HG03460 (cell line): Measurements from ENCODE around the gene PLEKHJ1.
"Not testable (repeated sequence)": the region's sequence is repeated elsewhere in the genome, so short reads cannot be mapped to it uniquely, and the experiment has no call there.

Experiments
- ATAC-seq: cut with Tn5 transposase; IDR thresholded peaks from one replicate; pipeline ENCODE4 v1.9.1; 2021; ENCODE audit not compliant: unreplicated experiment

The PLEKHJ1 gene

GRCh38 chr19:2201473-2202148 is 34.5 kb downstream of the PLEKHJ1 start:
- no peak for ATAC-seq

DNA sequence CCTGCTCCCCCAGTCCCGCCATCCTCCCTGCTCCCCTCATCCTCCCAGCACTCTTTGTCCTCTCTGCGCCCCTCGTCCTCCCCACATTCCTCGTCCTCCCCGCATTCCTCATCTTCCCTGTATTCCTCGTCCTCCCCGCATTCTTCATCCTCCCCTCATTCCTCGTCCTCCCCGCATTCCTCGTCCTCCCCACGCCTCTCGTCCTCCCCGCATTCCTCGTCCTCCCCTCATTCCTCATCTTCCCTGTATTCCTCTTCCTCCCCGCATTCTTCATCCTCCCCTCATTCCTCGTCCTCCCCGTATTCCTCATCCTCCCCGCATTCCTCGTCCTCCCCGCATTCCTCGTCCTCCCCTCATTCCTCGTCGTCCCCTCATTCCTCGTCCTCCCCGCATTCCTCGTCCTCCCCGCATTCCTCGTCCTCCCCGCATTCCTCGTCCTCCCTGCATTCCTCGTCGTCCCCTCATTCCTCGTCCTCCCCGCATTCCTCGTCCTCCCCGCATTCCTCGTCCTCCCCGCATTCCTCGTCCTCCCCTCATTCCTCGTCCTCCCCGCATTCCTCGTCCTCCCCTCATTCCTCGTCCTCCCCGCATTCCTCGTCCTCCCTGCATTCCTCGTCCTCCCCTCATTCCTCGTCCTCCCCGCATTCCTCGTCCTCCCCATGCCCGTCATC is 35.4 kb downstream of the PLEKHJ1 start:
- not testable (repeated sequence) for ATAC-seq

GRCh38 chr19:2199861-2200623 is 36.1 kb downstream of the PLEKHJ1 start:
- no peak for ATAC-seq

GRCh38 chr19:2199215-2199614 is 36.9 kb downstream of the PLEKHJ1 start:
- ATAC-seq, result no peak

- no peak for ATAC-seq
These were observed 37.8 kb downstream of the PLEKHJ1 start for GRCh38 chr19:2198317-2198716.

GRCh38 chr19:2197270-2197669 is 38.9 kb downstream of the PLEKHJ1 start:
- no peak for ATAC-seq

DNA sequence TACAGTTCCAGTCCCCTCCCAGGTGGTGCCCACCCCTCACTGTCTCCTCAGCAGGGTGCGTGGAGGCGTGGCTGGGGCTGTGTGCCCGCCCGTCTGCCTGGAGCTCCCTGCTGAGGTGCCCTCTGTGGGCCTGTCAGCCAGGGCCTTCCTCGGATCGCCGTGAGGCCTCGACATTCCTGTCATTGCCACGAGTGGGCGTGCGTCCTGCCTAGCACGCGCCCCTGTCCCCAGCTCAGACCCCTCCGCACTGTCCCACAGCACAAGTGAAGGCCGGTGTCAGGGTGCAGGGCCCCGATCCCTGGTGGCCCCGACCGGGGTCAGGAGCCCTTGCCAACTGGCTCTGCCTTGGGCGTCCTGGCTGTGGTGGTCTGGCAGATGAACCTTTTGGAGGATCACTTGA is 40.2 kb downstream of the PLEKHJ1 start:
- ATAC-seq, result no peak

DNA sequence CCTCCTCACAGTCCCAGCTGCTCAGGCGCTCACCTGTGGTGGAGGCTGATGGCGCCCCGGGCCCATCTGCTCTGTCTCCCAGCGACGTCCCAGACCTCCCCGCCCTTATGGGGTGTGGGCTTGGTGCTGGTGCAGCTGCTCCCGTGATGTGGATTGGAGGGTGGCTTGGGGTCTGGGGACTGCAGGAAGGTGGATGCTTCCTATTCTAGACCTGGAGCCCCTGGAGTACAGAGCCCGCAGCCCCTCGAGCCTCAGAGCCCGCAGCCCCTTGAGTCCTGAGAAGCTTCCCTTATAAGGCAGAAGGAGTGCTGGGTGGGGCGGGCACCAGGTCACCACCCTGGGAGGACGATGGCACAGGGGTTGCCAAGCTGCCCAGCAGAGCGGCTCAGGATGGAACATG is 40.8 kb downstream of the PLEKHJ1 start:
- ATAC-seq, result no peak

GRCh38 chr19:2194513-2195078 is 41.5 kb downstream of the PLEKHJ1 start:
- ATAC-seq, result no peak

DNA sequence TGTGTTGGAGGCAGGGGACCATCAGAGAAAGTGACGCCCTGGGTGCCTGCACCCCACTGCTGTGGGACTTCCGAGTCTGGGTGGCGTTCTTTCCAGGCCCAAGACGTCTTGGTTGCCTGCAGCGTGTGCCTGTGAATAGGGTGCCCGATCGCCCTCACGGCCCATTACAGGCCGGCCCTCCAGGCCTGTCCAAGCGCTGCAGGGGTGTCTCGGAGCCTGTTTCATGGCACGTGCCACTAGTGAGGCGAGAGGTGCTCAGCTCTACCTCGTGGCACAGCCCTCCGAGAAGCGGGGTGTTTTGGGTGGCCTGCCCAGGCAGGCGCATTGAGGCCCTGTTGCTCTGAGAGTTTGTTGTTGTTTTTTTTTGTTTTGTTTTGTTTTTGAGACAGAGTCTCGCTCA is 42.3 kb downstream of the PLEKHJ1 start:
- ATAC-seq, result no peak

DNA sequence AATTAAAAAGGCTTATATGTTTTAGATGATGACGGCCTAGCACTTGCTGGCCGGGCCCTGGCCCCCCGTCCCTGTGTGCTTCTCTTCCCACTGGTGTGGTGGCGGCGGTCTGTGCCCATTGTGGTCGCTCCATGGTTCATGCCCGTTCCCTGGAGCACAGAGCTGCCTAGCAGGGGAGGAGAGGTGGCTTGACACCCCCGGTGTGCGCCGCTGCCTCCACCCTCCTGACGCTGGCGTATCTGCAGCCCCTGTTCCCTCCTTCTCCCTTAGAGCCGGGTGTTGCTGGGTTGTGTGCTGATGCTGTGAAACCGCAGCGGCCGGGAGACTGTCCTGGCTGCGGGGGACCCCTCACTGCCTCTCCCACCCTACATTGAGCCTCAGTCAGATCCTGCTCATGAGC is 43.3 kb downstream of the PLEKHJ1 start:
- no peak for ATAC-seq

GRCh38 chr19:2191456-2192310 is 44.4 kb downstream of the PLEKHJ1 start:
- ATAC-seq, result no peak

DNA sequence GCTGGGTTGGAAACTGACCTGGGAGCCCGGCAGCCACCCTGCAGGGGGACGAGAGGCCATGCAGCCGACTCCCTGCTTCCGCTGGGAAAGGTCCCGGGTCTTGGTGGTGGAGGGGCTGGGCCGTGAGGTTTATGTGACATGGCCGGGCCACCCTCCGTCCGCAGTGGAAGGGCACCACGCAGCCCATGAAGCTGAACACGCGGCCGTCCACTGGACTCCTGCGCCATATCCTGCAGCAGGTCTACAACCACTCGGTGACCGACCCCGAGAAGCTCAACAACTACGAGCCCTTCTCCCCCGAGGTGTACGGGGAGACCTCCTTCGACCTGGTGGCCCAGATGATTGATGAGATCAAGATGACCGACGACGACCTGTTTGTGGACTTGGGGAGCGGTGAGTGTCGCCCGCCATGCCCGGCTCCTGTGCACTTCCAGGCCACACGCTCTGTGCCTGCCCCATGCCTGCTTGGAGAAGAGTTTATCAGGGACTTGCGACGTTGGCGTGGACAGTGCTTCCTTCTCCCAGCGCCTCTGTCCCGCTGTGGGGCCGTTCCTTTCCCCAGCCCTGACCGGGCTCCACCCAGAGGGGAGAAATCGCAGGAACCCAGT is 45.2 kb downstream of the PLEKHJ1 start:
- ATAC-seq, result no peak

GRCh38 chr19:2189880-2190279 is 46.2 kb downstream of the PLEKHJ1 start:
- ATAC-seq, result no peak

DNA sequence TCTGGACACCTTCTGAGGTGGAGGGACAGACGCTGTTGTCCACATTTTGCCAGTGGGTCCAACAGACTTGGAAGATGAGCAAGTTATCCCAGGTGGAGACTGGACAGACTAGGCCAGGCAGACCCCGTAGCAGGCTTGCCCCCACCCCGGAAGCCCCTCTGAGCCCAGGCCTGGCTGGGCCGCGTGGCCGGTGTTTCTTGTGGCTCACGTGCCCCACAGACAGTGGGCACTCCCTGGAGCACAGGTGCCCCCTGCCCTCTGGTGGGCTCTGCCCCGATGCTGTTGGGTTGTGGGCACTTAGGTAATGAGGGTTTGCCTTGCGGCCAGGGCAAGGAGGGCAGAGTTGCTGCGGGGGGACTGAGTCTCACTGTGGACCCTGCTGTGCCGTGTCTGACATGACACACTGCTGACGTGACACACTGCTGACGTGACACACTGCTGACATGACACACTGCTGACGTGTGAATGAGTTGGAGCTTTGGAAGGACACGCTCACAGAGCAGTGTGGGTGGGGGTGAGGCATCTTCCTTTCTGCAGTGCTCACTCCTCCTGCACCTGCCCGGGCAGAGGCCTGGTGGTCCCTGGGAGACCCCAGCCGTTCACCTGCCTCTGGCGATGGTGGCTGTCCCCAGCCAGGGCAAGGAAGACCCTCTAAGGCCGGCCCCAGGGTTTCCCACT is 47.3 kb downstream of the PLEKHJ1 start:
- no peak for ATAC-seq

GRCh38 chr19:2187159-2187558 is 49.0 kb downstream of the PLEKHJ1 start:
- ATAC-seq, result no peak

- no peak for ATAC-seq
These were observed 49.9 kb downstream of the PLEKHJ1 start for GRCh38 chr19:2186071-2186846.

- ATAC-seq, result no peak
These were observed 50.4 kb downstream of the PLEKHJ1 start for GRCh38 chr19:2185734-2186070.

GRCh38 chr19:2184422-2184975 is 51.6 kb downstream of the PLEKHJ1 start:
- no peak for ATAC-seq
